Fibroblast of lung (primary cell): ENCODE data around the gene LPP.

ENCODE experiments used
- EZH2 ChIP-seq: IDR thresholded peaks from 2 replicates; pipeline ENCODE4 v1.5.1; 2012; ENCODE audit warnings: low read length, control low read depth, mild to moderate bottlenecking; ENCODE audit errors: missing control alignments
- TF ChIP-seq, protein P1 (sequence below), 2 donors: IDR thresholded peaks in 1 of 2; conservative IDR thresholded peaks in 1 of 2; 1 replicate in 1 of 2; 2 replicates in 1 of 2; pipeline ENCODE4 v1.5.1; 2011 to 2012; ENCODE audit warnings: low read length in 2 of 2, control low read depth in 1 of 2, inconsistent platforms in 1 of 2, low read depth in 1 of 2, mild to moderate bottlenecking in 1 of 2

- TF ChIP-seq, protein P1, sequence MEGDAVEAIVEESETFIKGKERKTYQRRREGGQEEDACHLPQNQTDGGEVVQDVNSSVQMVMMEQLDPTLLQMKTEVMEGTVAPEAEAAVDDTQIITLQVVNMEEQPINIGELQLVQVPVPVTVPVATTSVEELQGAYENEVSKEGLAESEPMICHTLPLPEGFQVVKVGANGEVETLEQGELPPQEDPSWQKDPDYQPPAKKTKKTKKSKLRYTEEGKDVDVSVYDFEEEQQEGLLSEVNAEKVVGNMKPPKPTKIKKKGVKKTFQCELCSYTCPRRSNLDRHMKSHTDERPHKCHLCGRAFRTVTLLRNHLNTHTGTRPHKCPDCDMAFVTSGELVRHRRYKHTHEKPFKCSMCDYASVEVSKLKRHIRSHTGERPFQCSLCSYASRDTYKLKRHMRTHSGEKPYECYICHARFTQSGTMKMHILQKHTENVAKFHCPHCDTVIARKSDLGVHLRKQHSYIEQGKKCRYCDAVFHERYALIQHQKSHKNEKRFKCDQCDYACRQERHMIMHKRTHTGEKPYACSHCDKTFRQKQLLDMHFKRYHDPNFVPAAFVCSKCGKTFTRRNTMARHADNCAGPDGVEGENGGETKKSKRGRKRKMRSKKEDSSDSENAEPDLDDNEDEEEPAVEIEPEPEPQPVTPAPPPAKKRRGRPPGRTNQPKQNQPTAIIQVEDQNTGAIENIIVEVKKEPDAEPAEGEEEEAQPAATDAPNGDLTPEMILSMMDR (conservative IDR thresholded peaks at IDR 0.05 in 1 of 2, IDR thresholded peaks at IDR 0.05 in 1 of 2; ENCODE audit: low read depth in 1 of 2, low read length in 2 of 2), result no peak
- no peak for TF ChIP-seq EZH2
Observed at GRCh38 chr3:188472336-188472735, 318.4 kb downstream of the LPP start.
